ENCODE results near the gene VSTM2L.

DNA sequence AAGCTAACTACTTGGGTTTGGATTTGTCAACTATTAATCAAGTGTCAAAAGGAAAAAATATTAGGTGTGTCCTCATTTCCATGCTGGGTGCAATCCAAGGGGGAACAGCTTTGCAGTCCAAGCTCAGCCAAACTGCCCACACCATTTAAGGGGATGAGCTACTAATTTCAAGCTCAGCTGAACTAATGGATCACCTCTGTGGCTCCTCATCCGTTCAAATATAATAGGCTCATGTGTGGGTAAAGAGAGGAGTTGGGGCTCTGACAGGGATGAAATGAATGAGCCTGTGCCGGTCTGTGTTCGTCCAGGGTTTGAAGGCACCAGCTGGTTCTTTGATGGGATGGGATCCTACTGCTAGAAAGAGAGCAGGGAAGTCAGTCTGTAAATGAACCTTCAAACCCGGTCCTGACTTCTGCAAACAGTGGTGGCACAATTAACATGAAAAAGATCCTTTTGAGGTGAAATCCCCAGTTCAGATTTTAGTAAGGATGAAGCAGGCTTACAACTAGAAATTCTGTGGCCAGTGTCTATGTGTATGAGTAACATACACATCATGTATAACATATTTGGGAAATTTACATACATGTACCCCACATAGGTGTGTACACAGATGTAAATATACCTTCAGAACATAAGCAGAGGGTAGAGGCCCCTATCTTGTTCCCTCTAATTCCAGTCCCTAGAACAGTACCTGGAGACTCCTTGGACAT, 88.4 kb downstream of the VSTM2L start:
- TF ChIP-seq POLR2A (IDR thresholded peaks at IDR 0.05) = no peak
- TF ChIP-seq, protein P1, sequence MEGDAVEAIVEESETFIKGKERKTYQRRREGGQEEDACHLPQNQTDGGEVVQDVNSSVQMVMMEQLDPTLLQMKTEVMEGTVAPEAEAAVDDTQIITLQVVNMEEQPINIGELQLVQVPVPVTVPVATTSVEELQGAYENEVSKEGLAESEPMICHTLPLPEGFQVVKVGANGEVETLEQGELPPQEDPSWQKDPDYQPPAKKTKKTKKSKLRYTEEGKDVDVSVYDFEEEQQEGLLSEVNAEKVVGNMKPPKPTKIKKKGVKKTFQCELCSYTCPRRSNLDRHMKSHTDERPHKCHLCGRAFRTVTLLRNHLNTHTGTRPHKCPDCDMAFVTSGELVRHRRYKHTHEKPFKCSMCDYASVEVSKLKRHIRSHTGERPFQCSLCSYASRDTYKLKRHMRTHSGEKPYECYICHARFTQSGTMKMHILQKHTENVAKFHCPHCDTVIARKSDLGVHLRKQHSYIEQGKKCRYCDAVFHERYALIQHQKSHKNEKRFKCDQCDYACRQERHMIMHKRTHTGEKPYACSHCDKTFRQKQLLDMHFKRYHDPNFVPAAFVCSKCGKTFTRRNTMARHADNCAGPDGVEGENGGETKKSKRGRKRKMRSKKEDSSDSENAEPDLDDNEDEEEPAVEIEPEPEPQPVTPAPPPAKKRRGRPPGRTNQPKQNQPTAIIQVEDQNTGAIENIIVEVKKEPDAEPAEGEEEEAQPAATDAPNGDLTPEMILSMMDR (IDR thresholded peaks at IDR 0.05) = no peak
